ENCODE data around the gene TMEM9B.

- TF ChIP-seq CTCF (IDR thresholded peaks at IDR 0.05) (no peak), POLR2AphosphoS5 (IDR thresholded peaks at IDR 0.05) (no peak)
Observed at GRCh38 chr11:8971924-8972316, 7.7 kb upstream of the TMEM9B start.
